Lower lobe of right lung (tissue), 2 donors: ENCODE data around the gene TBATA. TPM values are rescaled to one million over a fixed set of nuclear protein-coding genes. Genes with fewer than 3 reads are reported as not detected.

Source experiments
- ATAC-seq, 2 donors: fragments of 200-7000 bp; cut with Tn5 transposase; one replicate each; pipeline ENCODE4 v1.9.1; 2020 to 2022; ENCODE audit warnings: mild to moderate bottlenecking in 2 of 2, moderate library complexity in 2 of 2
- DNase-seq: peaks from one replicate; pipeline ENCODE4 v3.0.0-alpha.2; 2020
- H3K27ac ChIP-seq: fragments of 200-600 bp; one replicate; pipeline ENCODE4 v1.8.0; 2022
- H3K27me3 ChIP-seq: fragments of 200-600 bp; one replicate; pipeline ENCODE4 v1.8.0; 2022; ENCODE audit warnings: low read depth
- H3K36me3 ChIP-seq: fragments of 200-600 bp; one replicate; pipeline ENCODE4 v1.8.0; 2022; ENCODE audit warnings: mild to moderate bottlenecking
- H3K4me1 ChIP-seq: fragments of 200-600 bp; one replicate; pipeline ENCODE4 v1.8.0; 2022
- H3K4me3 ChIP-seq: fragments of 200-600 bp; one replicate; pipeline ENCODE4 v1.8.0; 2022; ENCODE audit warnings: mild to moderate bottlenecking
- H3K9me3 ChIP-seq: fragments of 200-600 bp; one replicate; pipeline ENCODE4 v1.8.0; 2022
- intact Hi-C: fragments of 100-400 bp; cut with DNase I; formaldehyde crosslinking; loops from one replicate; pipeline ENCODE4 v1.11.0; 2022
- total RNA-seq: library from RNA; stranded (reverse); fragmentation: NEBNext Ultra II Directional; extraction: Animal tissue kit (Norgen Biotek cat#: 25700); gene quantifications from one replicate; pipeline ENCODE4 v1.2.1, GENCODE V29; 2021
- TF ChIP-seq, protein P1 (sequence below): fragments of 200-600 bp; IDR thresholded peaks from one replicate; pipeline ENCODE4 v1.8.0; 2022; ENCODE audit warnings: antibody characterized with exemption, mild to moderate bottlenecking
- donor health status: DM: no; HTN: yes; CAD: no; lungs with severe emphysema.

Gene TBATA
- total RNA-seq, 1 donor from 2014 or later, result not detected

- Histone ChIP-seq H3K4me3 (no peak overlapping the region), H3K27me3 (no peaks in the 10 kb centered on the region), H3K4me1 (no peaks in the 10 kb centered on the region), H3K36me3 (no peaks in the 10 kb centered on the region), H3K9me3 (peaks cover 8% of the 10 kb centered on the region), H3K27ac (no peak overlapping the region)
- intact Hi-C loops, result no loop called here
- DNase-seq, result no peak
- ATAC-seq, result no peak
- TF ChIP-seq, protein P1, sequence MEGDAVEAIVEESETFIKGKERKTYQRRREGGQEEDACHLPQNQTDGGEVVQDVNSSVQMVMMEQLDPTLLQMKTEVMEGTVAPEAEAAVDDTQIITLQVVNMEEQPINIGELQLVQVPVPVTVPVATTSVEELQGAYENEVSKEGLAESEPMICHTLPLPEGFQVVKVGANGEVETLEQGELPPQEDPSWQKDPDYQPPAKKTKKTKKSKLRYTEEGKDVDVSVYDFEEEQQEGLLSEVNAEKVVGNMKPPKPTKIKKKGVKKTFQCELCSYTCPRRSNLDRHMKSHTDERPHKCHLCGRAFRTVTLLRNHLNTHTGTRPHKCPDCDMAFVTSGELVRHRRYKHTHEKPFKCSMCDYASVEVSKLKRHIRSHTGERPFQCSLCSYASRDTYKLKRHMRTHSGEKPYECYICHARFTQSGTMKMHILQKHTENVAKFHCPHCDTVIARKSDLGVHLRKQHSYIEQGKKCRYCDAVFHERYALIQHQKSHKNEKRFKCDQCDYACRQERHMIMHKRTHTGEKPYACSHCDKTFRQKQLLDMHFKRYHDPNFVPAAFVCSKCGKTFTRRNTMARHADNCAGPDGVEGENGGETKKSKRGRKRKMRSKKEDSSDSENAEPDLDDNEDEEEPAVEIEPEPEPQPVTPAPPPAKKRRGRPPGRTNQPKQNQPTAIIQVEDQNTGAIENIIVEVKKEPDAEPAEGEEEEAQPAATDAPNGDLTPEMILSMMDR, result no peak
These were observed 6.3 kb upstream of the TBATA start for GRCh38 chr10:70791386-70792039.

- peaks cover 6% of the 10 kb centered on the region for H3K27me3 ChIP-seq
- ATAC-seq (no peak), DNase-seq (no peak)
- TF ChIP-seq, protein P1, result no peak
- H3K27ac ChIP-seq, result no peak overlapping the region
- peaks cover 11% of the 10 kb centered on the region for H3K4me1 ChIP-seq
- H3K36me3 ChIP-seq, result no peaks in the 10 kb centered on the region
- intact Hi-C loops, result no loop called here
- H3K9me3 ChIP-seq, result peaks cover 8% of the 10 kb centered on the region
- no peak overlapping the region for H3K4me3 ChIP-seq
These were observed 1.7 kb upstream of the TBATA start for GRCh38 chr10:70786799-70787415.

GRCh38 chr10:70784471-70784870 is 706 bp downstream of the TBATA start:
- Histone ChIP-seq H3K27ac (no peak overlapping the region), H3K36me3 (no peaks in the 10 kb centered on the region), H3K4me1 (peaks cover 11% of the 10 kb centered on the region), H3K9me3 (peaks cover 8% of the 10 kb centered on the region), H3K4me3 (no peak overlapping the region), H3K27me3 (peaks cover 6% of the 10 kb centered on the region)
- TF ChIP-seq, protein P1, result no peak
- DNase-seq, result no peak
- intact Hi-C loops, result no loop called here
- no peak for ATAC-seq

DNA sequence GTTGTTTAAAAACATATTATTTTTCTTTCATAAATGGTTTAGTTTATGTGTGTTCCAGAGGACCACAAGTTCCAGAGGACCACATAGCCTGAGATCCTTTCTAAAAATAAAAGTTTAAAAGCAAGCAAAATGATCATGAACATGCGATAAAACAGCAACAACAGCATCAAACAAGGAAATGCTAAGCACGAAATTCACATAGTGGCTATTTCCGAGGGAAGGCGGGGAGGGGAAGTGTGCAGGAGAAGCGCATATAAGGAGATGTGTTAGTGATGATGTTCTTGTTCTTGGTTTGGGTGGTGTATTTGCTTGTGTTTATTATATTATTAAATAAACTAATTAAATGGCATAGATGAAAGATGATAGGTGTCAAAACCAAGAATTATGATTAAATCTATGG is 1.2 kb downstream of the TBATA start:
- TF ChIP-seq, protein P1, result no peak
- intact Hi-C loops, result no loop called here

GRCh38 chr10:70782746-70783680 is 2.2 kb downstream of the TBATA start:
- Histone ChIP-seq H3K4me3 (no peak overlapping the region), H3K4me1 (peaks cover 11% of the 10 kb centered on the region), H3K9me3 (peaks cover 5% of the 10 kb centered on the region), H3K36me3 (no peaks in the 10 kb centered on the region), H3K27ac (no peak overlapping the region), H3K27me3 (peaks cover 6% of the 10 kb centered on the region)
- intact Hi-C loops, result no loop called here
- TF ChIP-seq, protein P1, result no peak
- ATAC-seq, result no peak
- DNase-seq, result no peak

More for the DNA sequence above, 1.2 kb downstream of the TBATA start:
- peaks cover 11% of the 10 kb centered on the region for H3K4me1 ChIP-seq
- ATAC-seq, result no peak
- H3K27me3 ChIP-seq, result peaks cover 6% of the 10 kb centered on the region
- H3K36me3 ChIP-seq, result no peaks in the 10 kb centered on the region
- H3K4me3 ChIP-seq, result no peak overlapping the region
- H3K9me3 ChIP-seq, result peaks cover 8% of the 10 kb centered on the region
- no peak overlapping the region for H3K27ac ChIP-seq
- no peak for DNase-seq
